ENCODE results near the gene POLH. TPM values are rescaled to one million over a fixed set of nuclear protein-coding genes. Genes with fewer than 3 reads are reported as not detected.
"Not testable (repeated sequence)": the region's sequence is repeated elsewhere in the genome, so short reads cannot be mapped to it uniquely, and the experiment has no call there.

Gene POLH
- total RNA-seq, 2 donors from 2014 or later, result 11.2 to 18.8 TPM

GRCh38 chr6:43547222-43547621, 28.8 kb upstream of the POLH start:
- H3K27me3 ChIP-seq (ENCODE audit: control insufficient read depth, insufficient read depth, low read length, poor library complexity, severe bottlenecking), result no peaks in the 10 kb centered on the region
- Mint-ChIP-seq H3K4me3 (no peak overlapping the region), H3K36me3 (ENCODE audit: low read depth) (peaks cover 79% of the 10 kb centered on the region), H3K27ac (no peak overlapping the region), H3K27me3 (ENCODE audit: insufficient read depth) (no peaks in the 10 kb centered on the region), H3K9me3 (no peaks in the 10 kb centered on the region), H3K4me1 (no peaks in the 10 kb centered on the region)
- TF ChIP-seq CTCF (conservative IDR thresholded peaks at IDR 0.05), result no peak
- WGBS, 2 experiments (ENCODE audit: insufficient coverage in 1 of 2, insufficient read length in 1 of 2), result 83 to 98% methylated on average over 1 to 3 of the region's 3 CpGs
- DNase-seq, result no peak
- H3K9ac ChIP-seq (ENCODE audit: extremely low read depth, low read length, poor library complexity, severe bottlenecking), result no peak overlapping the region
- H3K9me3 ChIP-seq (ENCODE audit: control insufficient read depth, low read length), result no peaks in the 10 kb centered on the region
- no peak overlapping the region for H3K27ac ChIP-seq (ENCODE audit: low read depth, low read length)
- no peaks in the 10 kb centered on the region for H3K4me1 ChIP-seq (ENCODE audit: control insufficient read depth, insufficient read depth, low read length)
- peaks cover 89% of the 10 kb centered on the region for H3K36me3 ChIP-seq (ENCODE audit: control insufficient read depth, insufficient read depth, low read length)
- no peak overlapping the region for H3K4me3 ChIP-seq (ENCODE audit: low read length)

DNA sequence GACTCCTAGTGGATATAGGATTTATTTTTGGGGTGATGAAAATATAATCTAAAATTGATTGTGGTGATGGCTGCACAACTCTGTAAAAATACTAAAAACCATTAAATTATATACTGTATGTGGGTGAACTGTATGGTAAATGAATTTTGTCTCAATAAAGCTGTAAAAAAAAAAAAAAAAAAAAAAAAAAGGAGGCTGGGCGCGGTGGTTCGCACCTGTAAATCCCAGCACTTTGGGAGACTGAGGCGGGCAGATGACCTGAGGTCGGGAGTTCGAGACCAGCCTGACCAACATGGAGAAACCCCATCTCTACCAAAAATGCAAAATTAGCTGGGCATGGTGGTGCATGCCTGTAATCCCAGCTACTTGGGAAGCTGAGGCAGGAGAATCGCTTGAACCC, 18.4 kb upstream of the POLH start:
- not testable (repeated sequence) for H3K4me3 ChIP-seq (ENCODE audit: low read length); H3K4me3 Mint-ChIP-seq; H3K9me3 Mint-ChIP-seq; H3K9me3 ChIP-seq (ENCODE audit: control insufficient read depth, low read length); H3K27me3 ChIP-seq (ENCODE audit: control insufficient read depth, insufficient read depth, low read length, poor library complexity, severe bottlenecking); DNase-seq; H3K9ac ChIP-seq (ENCODE audit: extremely low read depth, low read length, poor library complexity, severe bottlenecking); H3K27me3 Mint-ChIP-seq (ENCODE audit: insufficient read depth); H3K27ac ChIP-seq (ENCODE audit: low read depth, low read length); H3K27ac Mint-ChIP-seq; H3K4me1 Mint-ChIP-seq; H3K4me1 ChIP-seq (ENCODE audit: control insufficient read depth, insufficient read depth, low read length)
- peaks cover 83% of the 10 kb centered on the region for H3K36me3 Mint-ChIP-seq (ENCODE audit: low read depth)
- H3K36me3 ChIP-seq (ENCODE audit: control insufficient read depth, insufficient read depth, low read length), result peaks cover 92% of the 10 kb centered on the region
- WGBS, 2 experiments (ENCODE audit: insufficient coverage in 1 of 2, insufficient read length in 1 of 2), result 84% methylated on average over 7 of the region's 7 CpGs; no CpG with 5 or more reads in 1 of the 2 experiments

GRCh38 chr6:43559328-43559727, 16.7 kb upstream of the POLH start:
- no peaks in the 10 kb centered on the region for H3K9me3 ChIP-seq (ENCODE audit: control insufficient read depth, low read length)
- H3K27ac Mint-ChIP-seq, result no peak overlapping the region
- H3K27me3 ChIP-seq (ENCODE audit: control insufficient read depth, insufficient read depth, low read length, poor library complexity, severe bottlenecking), result no peaks in the 10 kb centered on the region
- no peaks in the 10 kb centered on the region for H3K27me3 Mint-ChIP-seq (ENCODE audit: insufficient read depth)
- no peaks in the 10 kb centered on the region for H3K9me3 Mint-ChIP-seq
- H3K4me3 ChIP-seq (ENCODE audit: low read length), result no peak overlapping the region
- H3K4me1 Mint-ChIP-seq, result no peaks in the 10 kb centered on the region
- no peak for TF ChIP-seq CTCF (conservative IDR thresholded peaks at IDR 0.05)
- H3K36me3 Mint-ChIP-seq (ENCODE audit: low read depth), result peaks cover 77% of the 10 kb centered on the region
- H3K9ac ChIP-seq (ENCODE audit: extremely low read depth, low read length, poor library complexity, severe bottlenecking), result no peak overlapping the region
- H3K4me3 Mint-ChIP-seq, result no peak overlapping the region
- H3K4me1 ChIP-seq (ENCODE audit: control insufficient read depth, insufficient read depth, low read length), result no peaks in the 10 kb centered on the region
- peaks cover 90% of the 10 kb centered on the region for H3K36me3 ChIP-seq (ENCODE audit: control insufficient read depth, insufficient read depth, low read length)
- no peak for DNase-seq
- no peak overlapping the region for H3K27ac ChIP-seq (ENCODE audit: low read depth, low read length)

GRCh38 chr6:43570876-43571441, 5.0 kb upstream of the POLH start:
- Mint-ChIP-seq H3K4me1 (peaks cover 5% of the 10 kb centered on the region), H3K27ac (no peak overlapping the region), H3K9me3 (no peaks in the 10 kb centered on the region), H3K36me3 (ENCODE audit: low read depth) (peaks cover 47% of the 10 kb centered on the region), H3K27me3 (ENCODE audit: insufficient read depth) (no peaks in the 10 kb centered on the region), H3K4me3 (no peak overlapping the region)
- Histone ChIP-seq H3K4me1 (ENCODE audit: control insufficient read depth, insufficient read depth, low read length) (peaks cover 4% of the 10 kb centered on the region), H3K27me3 (ENCODE audit: control insufficient read depth, insufficient read depth, low read length, poor library complexity, severe bottlenecking) (no peaks in the 10 kb centered on the region), H3K4me3 (ENCODE audit: low read length) (no peak overlapping the region), H3K9me3 (ENCODE audit: control insufficient read depth, low read length) (no peaks in the 10 kb centered on the region), H3K36me3 (ENCODE audit: control insufficient read depth, insufficient read depth, low read length) (peaks cover 58% of the 10 kb centered on the region), H3K27ac (ENCODE audit: low read depth, low read length) (no peak overlapping the region), H3K9ac (ENCODE audit: extremely low read depth, low read length, poor library complexity, severe bottlenecking) (no peak overlapping the region)
- 95 to 96% methylated on average over 3 to 5 of the region's 5 CpGs for WGBS, 2 experiments (ENCODE audit: insufficient coverage in 1 of 2, insufficient read length in 1 of 2)
- no peak for DNase-seq
- TF ChIP-seq CTCF (conservative IDR thresholded peaks at IDR 0.05), result no peak
